ENCODE measurements around the gene UBE2N. TPM values are rescaled to one million over a fixed set of nuclear protein-coding genes. Genes with fewer than 3 reads are reported as not detected.

The UBE2N gene
- total and polyA plus RNA-seq, 2 of the 8 experiments (the other 6 are each of a cell fraction or from before 2014, with no cell fraction given) = 108 to 225 TPM

- CTCF ChIA-PET (ENCODE audit: partially characterized antibody) = interaction anchor here (1.0 to 1.2 kb wide), 2 partner anchors 13 to 30 kb away, joined by 3 read pairs; no protein-coding TSS in a partner anchor
Measured at GRCh38 chr12:93390031-93390430, 51.7 kb downstream of the UBE2N start.

More at GRCh38 chr12:93390031-93390430, 51.7 kb downstream of the UBE2N start:
- no peak overlapping the region for H4K91ac ChIP-seq (replicated peaks; ENCODE audit: insufficient read length, low read length)
- no peak overlapping the region for H3K4ac ChIP-seq (replicated peaks; ENCODE audit: insufficient read length, low read depth, low read length)
- no peak overlapping the region for H2BK5ac ChIP-seq (ENCODE audit: low read depth, low read length)
- H2AK5ac ChIP-seq (ENCODE audit: low read depth, low read length) = no peak overlapping the region
- FAIRE-seq = no peak
- no peak overlapping the region for H2BK15ac ChIP-seq (ENCODE audit: low read length)
- peaks cover 33 to 75% of the 10 kb centered on the region in 2 experiments for H3K79me2 ChIP-seq (ENCODE audit: control insufficient read depth in 1 of 2, insufficient read depth in 2 of 2, low read length in 2 of 2)
- DNase-seq (ENCODE audit: low read depth in 1 of 2, low spot score in 2 of 2) = no peak
- no peak overlapping the region for H3K9ac ChIP-seq (replicated peaks in 1 of 4; ENCODE audit: extremely low read depth in 1 of 4, low read depth in 3 of 4, low read length in 3 of 4)
- no peaks in the 10 kb centered on the region for H3K4me1 ChIP-seq (replicated peaks in 1 of 4; ENCODE audit: control insufficient read depth in 3 of 4, insufficient read depth in 4 of 4, low read length in 3 of 4)
- TF ChIP-seq ATF2 (IDR thresholded peaks at IDR 0.05; ENCODE audit: low read length) = no peak
- no peak for TF ChIP-seq GABPA (IDR thresholded peaks at IDR 0.05; ENCODE audit: borderline replicate concordance, insufficient read depth, low read length)
- no peak for TF ChIP-seq POLR2AphosphoS5 (IDR thresholded peaks at IDR 0.05; ENCODE audit: low read depth, low read length)
- TF ChIP-seq SP2 (IDR thresholded peaks at IDR 0.05; ENCODE audit: low read length) = no peak
- TF ChIP-seq SIRT6 (IDR thresholded peaks at IDR 0.05; ENCODE audit: low read length) = no peak
- TF ChIP-seq ASH2L (IDR thresholded peaks at IDR 0.05; ENCODE audit: low read length) = no peak
- no peak for TF ChIP-seq POLR2A (IDR thresholded peaks at IDR 0.05; ENCODE audit: control extremely low read depth in 1 of 2, low read depth in 2 of 2, low read length in 2 of 2)
- POLR2A ChIA-PET (ENCODE audit: partially characterized antibody) = interaction anchor here (1.0 to 1.3 kb wide), 2 partner anchors 9 to 11 kb away, joined by 3 to 4 read pairs; no protein-coding TSS in a partner anchor
- no peaks in the 10 kb centered on the region for H3K23me2 ChIP-seq (ENCODE audit: low read depth, low read length)
- no peak overlapping the region for H3K18ac ChIP-seq (ENCODE audit: extremely low read depth, low read length)
- H2BK120ac ChIP-seq (replicated peaks; ENCODE audit: low read depth, low read length) = no peak overlapping the region
- H3K9me3 ChIP-seq (ENCODE audit: insufficient read depth in 2 of 2, low read depth in 1 of 2, low read length in 1 of 2) = no peaks in the 10 kb centered on the region
- H3K14ac ChIP-seq (ENCODE audit: insufficient read length) = no peak overlapping the region
- no peak overlapping the region for H4K5ac ChIP-seq (ENCODE audit: insufficient read length, low read depth, low read length)
- H3K79me1 ChIP-seq (ENCODE audit: low read depth, low read length) = 0 out of 2 replicates have a peak, but pooled peaks cover 4% of the 10 kb centered on the region
- H3K23ac ChIP-seq (ENCODE audit: insufficient read length) = no peak overlapping the region
- no peak overlapping the region for H3K4me3 ChIP-seq (ENCODE audit: extremely low read depth in 1 of 4, insufficient read depth in 2 of 4, low read depth in 3 of 4, low read length in 4 of 4)
- H3K27me3 ChIP-seq (replicated peaks in 1 of 4; ENCODE audit: control insufficient read depth in 3 of 4, extremely low read depth in 1 of 4, insufficient read depth in 3 of 4, low read length in 3 of 4) = no peaks in the 10 kb centered on the region
- H2AFZ ChIP-seq (ENCODE audit: low read length) = no peak overlapping the region
- no peak overlapping the region for H4K8ac ChIP-seq (ENCODE audit: extremely low read depth, insufficient read depth, low read length)
- H3K27ac ChIP-seq (ENCODE audit: low read depth, low read length) = no peak overlapping the region
- no peak overlapping the region for H2BK12ac ChIP-seq (ENCODE audit: low read depth, low read length)
- peaks cover 3 to 5% of the 10 kb centered on the region in 2 experiments for H4K20me1 ChIP-seq (replicated peaks in 1 of 2; ENCODE audit: control insufficient read depth in 1 of 2, insufficient read depth in 2 of 2, low read length in 2 of 2)
- no peak overlapping the region for H3K4me2 ChIP-seq (ENCODE audit: insufficient read depth in 1 of 2, low read depth in 2 of 2, low read length in 2 of 2)
- H3K36me3 ChIP-seq (ENCODE audit: control insufficient read depth in 2 of 4, insufficient read depth in 4 of 4, low read length in 3 of 4) = no peaks in the 10 kb centered on the region; a peak in 1 of 8 replicates
- no peak overlapping the region for H3K56ac ChIP-seq (replicated peaks; ENCODE audit: insufficient read length, low read depth, low read length)
- no peak overlapping the region for H2BK20ac ChIP-seq (ENCODE audit: low read length)
- 87% methylated on average over 5 of the region's 5 CpGs; no CpG with 5 or more reads in 1 of the 2 experiments for WGBS, 2 experiments (ENCODE audit: extremely low coverage in 1 of 2, insufficient coverage in 1 of 2, insufficient read length in 1 of 2, insufficient replicate concordance in 2 of 2, low coverage in 1 of 2, low lambda C conversion rate in 2 of 2, missing lambda C conversion rate in 1 of 2)
